B cell (primary cell): ENCODE results near the gene C10orf90.

Source experiments
- CTCF ChIP-seq: fragments of 200-600 bp; IDR thresholded peaks from one replicate; pipeline ENCODE4 v1.8.0; 2022; ENCODE audit warnings: antibody characterized with exemption, mild to moderate bottlenecking
- EZH2 ChIP-seq: IDR thresholded peaks from 2 replicates; pipeline ENCODE4 v1.6.1; 2012; ENCODE audit warnings: borderline replicate concordance, low read depth, mild to moderate bottlenecking, moderate library complexity, low read length; ENCODE audit not compliant: insufficient read depth, poor library complexity, severe bottlenecking

GRCh38 chr10:126565871-126566270 is 104.6 kb downstream of the C10orf90 start:
- TF ChIP-seq CTCF (no peak), EZH2 (no peak)
